HepG2 (cell line): ENCODE data around the gene FNDC4. TPM values are rescaled to one million over a fixed set of nuclear protein-coding genes. Genes with fewer than 3 reads are reported as not detected.

Experiments used
- ATAC-seq: fragments of 200-7000 bp; cut with Tn5 transposase; 3 replicates; pipeline ENCODE4 v1.9.1; 2020; ENCODE audit warnings: mild to moderate bottlenecking, moderate library complexity
- BruUV-seq: library from RNA; stranded (reverse); fragments of 400-500 nt; replicated peaks from 2 replicates; lab custom pipeline; 2021; lab: Mats Ljungman, UMichigan
- CTCF ChIA-PET: fragments of 300-600 bp; formaldehyde crosslinking; extraction: SDS; loops from one replicate; lab custom pipeline; 2021; ENCODE audit warnings: low total read pairs, inconsistent platforms, low intra/inter-chr PET ratio; lab: Yijun Ruan, JAX
- POLR2A ChIA-PET: fragments of 350-600 bp; sonication (Branson Sonifier 250); formaldehyde crosslinking; loops from one replicate; lab custom pipeline; 2020; ENCODE audit warnings: antibody characterized with exemption, inconsistent platforms; lab: Yijun Ruan, JAX
- DNase-seq: peaks from one replicate; pipeline ENCODE4 v3.0.0-alpha.2; 2015; ENCODE audit warnings: low spot score
- FAIRE-seq: peaks from 3 replicates; lab custom pipeline; 2011; peaks lifted over from hg19 to GRCh38; lab: Jason Lieb, UNC
- H2AFZ ChIP-seq: one replicate; pipeline ENCODE4 v1.6.1; 2011; ENCODE audit warnings: low read length, inconsistent platforms
- H3K27ac ChIP-seq: fragments of 300-600 bp; 3 replicates; pipeline ENCODE4 v1.8.0; 2011; ENCODE audit warnings: mixed run types, mild to moderate bottlenecking, mixed read lengths, low read length, inconsistent platforms; ENCODE audit not compliant: insufficient read depth; ENCODE audit errors: extremely low read length
- H3K27me3 ChIP-seq, 2 experiments: fragments of 200-600 bp in 1 of 2; 2 replicates in 1 of 2; 3 replicates in 1 of 2; pipeline versions ENCODE4 v1.6.0 to v1.8.0; 2011; ENCODE audit warnings: low read length in 2 of 2, mild to moderate bottlenecking in 2 of 2, moderate library complexity in 2 of 2, inconsistent platforms in 1 of 2; ENCODE audit not compliant: insufficient read depth in 2 of 2, control insufficient read depth in 1 of 2
- H3K36me3 ChIP-seq, 2 experiments: fragments of 200-600 bp in 1 of 2; replicated peaks in 1 of 2; 2 replicates in 1 of 2; 3 replicates in 1 of 2; pipeline versions ENCODE4 v1.5.1 to v1.8.0; 2011; ENCODE audit warnings: low read length in 2 of 2, inconsistent platforms in 1 of 2; ENCODE audit not compliant: insufficient read depth in 2 of 2, control insufficient read depth in 1 of 2
- H3K4me1 ChIP-seq: 2 replicates; pipeline ENCODE4 v1.5.1; 2012; ENCODE audit warnings: low read length, inconsistent platforms; ENCODE audit not compliant: insufficient read depth
- H3K4me2 ChIP-seq: 2 replicates; pipeline ENCODE4 v1.6.0; 2011; ENCODE audit warnings: low read depth, low read length, inconsistent platforms
- H3K4me3 ChIP-seq, 3 experiments: fragments of 200-600 bp in 1 of 3; sonication (generic), shearing (Covaris generic) in 1 of 3; replicated peaks in 1 of 3; 2 replicates each; pipeline ENCODE4 v1.5.1; 2011 to 2016; ENCODE audit warnings: low read length in 3 of 3, inconsistent platforms in 2 of 3, low read depth in 2 of 3, mild to moderate bottlenecking in 2 of 3, control low read depth in 1 of 3, mixed read lengths in 1 of 3; ENCODE audit not compliant: insufficient read depth in 1 of 3
- H3K79me2 ChIP-seq: one replicate; pipeline ENCODE4 v1.6.1; 2011; ENCODE audit warnings: low read length, inconsistent platforms; ENCODE audit not compliant: insufficient read depth
- H3K9ac ChIP-seq: 2 replicates; pipeline ENCODE4 v1.6.0; 2011; ENCODE audit warnings: mild to moderate bottlenecking, low read depth, low read length, inconsistent platforms; ENCODE audit not compliant: insufficient read depth
- H3K9me3 ChIP-seq: 2 replicates; pipeline ENCODE4 v1.5.1; 2012; ENCODE audit warnings: mild to moderate bottlenecking, low read length
- H4K20me1 ChIP-seq: 2 replicates; pipeline ENCODE4 v1.6.0; 2011; ENCODE audit warnings: inconsistent platforms, mild to moderate bottlenecking, low read length, moderate library complexity; ENCODE audit not compliant: insufficient read depth
- AFF4 ChIP-seq: sonication (generic); formaldehyde crosslinking; IDR thresholded peaks from 2 replicates; pipeline ENCODE4 v1.4.0; 2020; ENCODE audit warnings: missing genetic modification reagents
- ARID4A ChIP-seq: sonication (generic); formaldehyde crosslinking; IDR thresholded peaks from 2 replicates; pipeline ENCODE4 v1.5.0; 2020; ENCODE audit warnings: mild to moderate bottlenecking, missing genetic modification reagents, borderline replicate concordance
- FOXC1 ChIP-seq: sonication (generic); formaldehyde crosslinking; IDR thresholded peaks from 2 replicates; pipeline ENCODE4 v1.8.0; 2022; ENCODE audit warnings: mild to moderate bottlenecking, missing genetic modification reagents, borderline replicate concordance
- MTERF4 ChIP-seq: sonication (generic); formaldehyde crosslinking; IDR thresholded peaks from 2 replicates; pipeline ENCODE4 v1.8.0; 2023; ENCODE audit warnings: mild to moderate bottlenecking, missing genetic modification reagents
- NR2F1 ChIP-seq, 2 experiments: fragments of 450-650 bp in 1 of 2; formaldehyde crosslinking in 1 of 2; IDR thresholded peaks; 2 replicates each; pipeline versions ENCODE4 v1.5.0 to v1.6.1; 2016 to 2020; ENCODE audit warnings: mild to moderate bottlenecking in 1 of 2, missing compliant biosample characterization in 1 of 2, missing genetic modification reagents in 1 of 2, moderate library complexity in 1 of 2
- SMAD9 ChIP-seq: sonication (generic); formaldehyde crosslinking; IDR thresholded peaks from 2 replicates; pipeline ENCODE4 v1.5.1; 2020; ENCODE audit warnings: mild to moderate bottlenecking, missing genetic modification reagents
- STAG1 ChIP-seq: sonication (generic); formaldehyde crosslinking; IDR thresholded peaks from 2 replicates; pipeline ENCODE4 v1.4.0; 2020; ENCODE audit warnings: missing genetic modification reagents
- ZNF12 ChIP-seq: sonication (generic); formaldehyde crosslinking; IDR thresholded peaks from 2 replicates; pipeline ENCODE4 v1.5.0; 2020; ENCODE audit warnings: missing genetic modification reagents
- ZNF263 ChIP-seq: sonication (generic); formaldehyde crosslinking; IDR thresholded peaks from 2 replicates; pipeline ENCODE4 v1.4.0; 2020; ENCODE audit warnings: missing genetic modification reagents
- ZNF34 ChIP-seq: sonication (generic); formaldehyde crosslinking; IDR thresholded peaks from 2 replicates; pipeline ENCODE4 v1.4.0; 2020; ENCODE audit warnings: mild to moderate bottlenecking, missing genetic modification reagents, borderline replicate concordance
- ZNF354B ChIP-seq: sonication (generic); formaldehyde crosslinking; IDR thresholded peaks from 2 replicates; pipeline ENCODE4 v1.8.0; 2022; ENCODE audit warnings: mild to moderate bottlenecking, missing genetic modification reagents
- ZNF383 ChIP-seq: sonication (generic); formaldehyde crosslinking; IDR thresholded peaks from 2 replicates; pipeline ENCODE4 v1.4.0; 2020; ENCODE audit warnings: missing genetic modification reagents, mild to moderate bottlenecking, borderline replicate concordance
- ZNF557 ChIP-seq: sonication (generic); formaldehyde crosslinking; IDR thresholded peaks from 2 replicates; pipeline ENCODE4 v1.4.0; 2020; ENCODE audit warnings: missing genetic modification reagents
- ZNF883 ChIP-seq: sonication (generic); formaldehyde crosslinking; IDR thresholded peaks from 2 replicates; pipeline ENCODE4 v1.5.1; 2020; ENCODE audit warnings: mild to moderate bottlenecking, missing genetic modification reagents; ENCODE audit errors: not compliant biosample characterization
- ZSCAN25 ChIP-seq: sonication (generic); formaldehyde crosslinking; IDR thresholded peaks from 2 replicates; pipeline ENCODE4 v1.8.0; 2022; ENCODE audit warnings: mild to moderate bottlenecking, missing genetic modification reagents
- WGBS: methylation state at CpG from one replicate; pipeline ENCODE4 v1.1.6; 2017; ENCODE audit warnings: low lambda C conversion rate; 5-methylcytosine and 5-hydroxymethylcytosine counted together
- in situ Hi-C: cut with HindIII; loops from 2 replicates; pipeline ENCODE4 v1.10.0; 2017; ENCODE audit warnings: low pct_unique_long_range_greater_than_20kb; ENCODE audit not compliant: extremely low pct_ligation_motif_present
- intact Hi-C: fragments of 100-400 bp; cut with micrococcal nuclease; formaldehyde crosslinking; loops from one replicate; pipeline ENCODE4 v1.10.0; 2022; ENCODE audit not compliant: unreplicated experiment
- polyA plus RNA-seq, 8 experiments: library from polyadenylated mRNA; depleted of rRNA in 3 of 8; stranded (reverse) in 7 of 8; unstranded in 1 of 8; fragments of >200 nt; fragmentation: Illumina TruSeq in 4 of 8; extraction: Trizol in 4 of 8; gene quantifications; 2 replicates each; pipeline versions ENCODE4 v1.2.1 to v1.2.3, GENCODE V29; 2011 to 2016; ENCODE audit warnings: low read depth in 4 of 8, missing spikeins in 1 of 8, mixed read lengths in 1 of 8; ENCODE audit not compliant: insufficient read depth in 1 of 8
- total RNA-seq, 5 experiments: library from RNA; depleted of rRNA; stranded (reverse); fragments of >200 nt; fragmentation: Illumina TruSeq; extraction: Trizol; gene quantifications; 2 replicates each; pipeline ENCODE4 v1.2.3, GENCODE V29; 2016; ENCODE audit warnings: low read depth in 1 of 5

The FNDC4 gene
- total and polyA plus RNA-seq, 2 of the 13 experiments (the other 11 are each of a cell fraction or from before 2014, with no cell fraction given) = 9.0 to 17.4 TPM

- TF ChIP-seq ZNF354B (CRISPR knock-in tag) = no peak
- TF ChIP-seq SMAD9 (CRISPR knock-in tag) = no peak
- TF ChIP-seq ZNF383 (CRISPR knock-in tag) = no peak
Observed at GRCh38 chr2:27461118-27461517, 33.9 kb downstream of the FNDC4 start (continued).

GRCh38 chr2:27453968-27454367, 41.0 kb downstream of the FNDC4 start:
- ChIA-PET CTCF (no interaction called here), POLR2A (no interaction called here)
- DNase-seq (no peak), ATAC-seq (peak; percentile 65), FAIRE-seq (no peak)
- Histone ChIP-seq H2AFZ (no peak overlapping the region), H3K4me1 (no peaks in the 10 kb centered on the region), H3K4me3 (no peak overlapping the region), H3K79me2 (no peaks in the 10 kb centered on the region), H3K27ac (no peak overlapping the region), H3K9ac (no peak overlapping the region), H4K20me1 (no peaks in the 10 kb centered on the region), H3K27me3 (no peaks in the 10 kb centered on the region), H3K4me2 (no peak overlapping the region), H3K36me3 (peaks cover 20 to 39% of the 10 kb centered on the region in 2 experiments; a peak in 4 of 5 replicates), H3K9me3 (no peaks in the 10 kb centered on the region)
- 92% methylated on average over 7 of the region's 7 CpGs for WGBS
- in situ Hi-C loops = no loop called here
- intact Hi-C loops = no loop called here
- BruUV-seq = no TSS peak
- no peak for TF ChIP-seq ZSCAN25
- TF ChIP-seq ZNF883 (CRISPR knock-in tag) = no peak
- TF ChIP-seq FOXC1 = no peak
- no peak for TF ChIP-seq ZNF557 (CRISPR knock-in tag)
- no peak for TF ChIP-seq ZNF12
- TF ChIP-seq AFF4 = no peak
- no peak for TF ChIP-seq MTERF4 (CRISPR knock-in tag)
- no peak for TF ChIP-seq ZNF34 (CRISPR knock-in tag)
- peak; percentile 53 for TF ChIP-seq STAG1
- TF ChIP-seq ZNF263 (CRISPR knock-in tag) = no peak
- no peak for TF ChIP-seq NR2F1 (CRISPR knock-in tag; IDR thresholded peaks at IDR 0.05)
- TF ChIP-seq ARID4A (CRISPR knock-in tag) = no peak
